Psoas muscle (tissue), 8 donors: ENCODE data around the gene SPEG. TPM values are rescaled to one million over a fixed set of nuclear protein-coding genes. Genes with fewer than 3 reads are reported as not detected.

Experiments used
- ATAC-seq, 4 donors: fragments of 200-7000 bp; cut with Tn5 transposase; one replicate each; pipeline ENCODE4 v1.9.1; 2020; ENCODE audit warnings: moderate library complexity in 3 of 4, mild to moderate bottlenecking in 2 of 4
- DNase-seq, 2 donors: peaks; one replicate each; pipeline ENCODE4 v3.0.0-alpha.2; 2020
- H3K27ac ChIP-seq: fragments of 200-600 bp; one replicate; pipeline ENCODE4 v1.8.0; 2022
- H3K27me3 ChIP-seq, 3 donors: fragments of 200-600 bp in 1 of 3; one replicate each; pipeline versions ENCODE4 v1.6.1 to v1.8.0; 2013 to 2022; ENCODE audit warnings: low read length in 2 of 3, mild to moderate bottlenecking in 2 of 3, moderate library complexity in 1 of 3; ENCODE audit not compliant: insufficient read depth in 3 of 3
- H3K36me3 ChIP-seq, 2 donors: fragments of 200-600 bp in 1 of 2; one replicate each; pipeline versions ENCODE4 v1.6.1 to v1.8.0; 2013 to 2022; ENCODE audit warnings: low read depth in 1 of 2, mild to moderate bottlenecking in 1 of 2, moderate library complexity in 1 of 2; ENCODE audit not compliant: insufficient read depth in 1 of 2
- H3K4me1 ChIP-seq: fragments of 200-600 bp; one replicate; pipeline ENCODE4 v1.8.0; 2022
- H3K4me3 ChIP-seq: fragments of 200-600 bp; one replicate; pipeline ENCODE4 v1.8.0; 2022; ENCODE audit warnings: mild to moderate bottlenecking
- H3K9me3 ChIP-seq: fragments of 200-600 bp; one replicate; pipeline ENCODE4 v1.8.0; 2022
- WGBS, 3 donors: extraction: QIAGEN DNeasy Blood & Tissue Kit; methylation state at CpG; one replicate each; pipeline versions ENCODE4 v1.1.6 to v1.1.7; 2013; 5-methylcytosine and 5-hydroxymethylcytosine counted together
- intact Hi-C, 2 donors: fragments of 100-400 bp; cut with DNase I; formaldehyde crosslinking; loops; one replicate each; pipeline versions ENCODE4 v1.11.0 to v1.14.2; 2022
- polyA plus RNA-seq, 3 donors: library from polyadenylated mRNA; stranded (reverse); fragments of 200-250 nt; gene quantifications; one replicate each; pipeline ENCODE4 v1.2.3, GENCODE V29; 2013
- total RNA-seq, 4 donors: library from RNA; stranded (reverse); fragmentation: NEBNext Ultra II Directional in 2 of 4; extraction: Animal tissue kit (Norgen Biotek cat#: 25700) in 2 of 4; gene quantifications; one replicate each; pipeline versions ENCODE4 v1.2.1 to v1.2.4, GENCODE V29; 2021 to 2023
- TF ChIP-seq, protein P1 (sequence below): fragments of 200-600 bp; IDR thresholded peaks from one replicate; pipeline ENCODE4 v1.8.0; 2022; ENCODE audit warnings: antibody characterized with exemption
- donor health status: healthy with polysubstance abuse.
- donor health status: DM: no; HTN: no; CAD: no; lungs with moderate emphysema.
- donor health status: Bipolar disorder and iron deficiency.
- donor health status: healthy.
- donor health status: DM: yes; HTN: yes; CAD: no.
- donor health status: DM: no; HTN: no; CAD: no.
- donor health status: DM: no; HTN: no; CAD: no.
- donor health status: DM: yes; HTN: yes; CAD: no.

The SPEG gene
- total and polyA plus RNA-seq, 7 donors, result 34.8 to 419 (median 239) TPM

GRCh38 chr2:219429958-219430606 lies 4.6 kb upstream of the SPEG start:
- DNase-seq (no peak), ATAC-seq (peak; percentile 2 to 4 (median 2))
- no peak overlapping the region for H3K4me3 ChIP-seq
- WGBS, 3 donors, result 70 to 90% (median 72%) methylated on average over 7 of the region's 7 CpGs
- H3K9me3 ChIP-seq, result no peaks in the 10 kb centered on the region
- intact Hi-C loops, result no loop called here
- H3K27ac ChIP-seq, result peak overlapping the region; percentile 99
- TF ChIP-seq, protein P1, sequence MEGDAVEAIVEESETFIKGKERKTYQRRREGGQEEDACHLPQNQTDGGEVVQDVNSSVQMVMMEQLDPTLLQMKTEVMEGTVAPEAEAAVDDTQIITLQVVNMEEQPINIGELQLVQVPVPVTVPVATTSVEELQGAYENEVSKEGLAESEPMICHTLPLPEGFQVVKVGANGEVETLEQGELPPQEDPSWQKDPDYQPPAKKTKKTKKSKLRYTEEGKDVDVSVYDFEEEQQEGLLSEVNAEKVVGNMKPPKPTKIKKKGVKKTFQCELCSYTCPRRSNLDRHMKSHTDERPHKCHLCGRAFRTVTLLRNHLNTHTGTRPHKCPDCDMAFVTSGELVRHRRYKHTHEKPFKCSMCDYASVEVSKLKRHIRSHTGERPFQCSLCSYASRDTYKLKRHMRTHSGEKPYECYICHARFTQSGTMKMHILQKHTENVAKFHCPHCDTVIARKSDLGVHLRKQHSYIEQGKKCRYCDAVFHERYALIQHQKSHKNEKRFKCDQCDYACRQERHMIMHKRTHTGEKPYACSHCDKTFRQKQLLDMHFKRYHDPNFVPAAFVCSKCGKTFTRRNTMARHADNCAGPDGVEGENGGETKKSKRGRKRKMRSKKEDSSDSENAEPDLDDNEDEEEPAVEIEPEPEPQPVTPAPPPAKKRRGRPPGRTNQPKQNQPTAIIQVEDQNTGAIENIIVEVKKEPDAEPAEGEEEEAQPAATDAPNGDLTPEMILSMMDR, result no peak
- H3K36me3 ChIP-seq, result peaks cover 0 to 23% of the 10 kb centered on the region in 2 donors
- peaks cover 17% of the 10 kb centered on the region for H3K4me1 ChIP-seq
- H3K27me3 ChIP-seq, result no peaks in the 10 kb centered on the region

GRCh38 chr2:219430633-219431615 lies 3.7 kb upstream of the SPEG start:
- TF ChIP-seq, protein P1, result peak; percentile 20
- WGBS, 3 donors, result 25 to 32% (median 29%) methylated on average over 9 of the region's 9 CpGs
- intact Hi-C loops, result no loop called here
- DNase-seq (peak; percentile 80 to 92), ATAC-seq (peak; percentile 63 to 74 (median 70))
- H3K36me3 ChIP-seq, result peaks cover 0 to 15% of the 10 kb centered on the region in 2 donors
- peak overlapping the region; percentile 99 for H3K27ac ChIP-seq
- H3K4me3 ChIP-seq, result no peak overlapping the region
- H3K27me3 ChIP-seq, result no peaks in the 10 kb centered on the region
- H3K9me3 ChIP-seq, result no peaks in the 10 kb centered on the region
- H3K4me1 ChIP-seq, result peaks cover 22% of the 10 kb centered on the region

DNA sequence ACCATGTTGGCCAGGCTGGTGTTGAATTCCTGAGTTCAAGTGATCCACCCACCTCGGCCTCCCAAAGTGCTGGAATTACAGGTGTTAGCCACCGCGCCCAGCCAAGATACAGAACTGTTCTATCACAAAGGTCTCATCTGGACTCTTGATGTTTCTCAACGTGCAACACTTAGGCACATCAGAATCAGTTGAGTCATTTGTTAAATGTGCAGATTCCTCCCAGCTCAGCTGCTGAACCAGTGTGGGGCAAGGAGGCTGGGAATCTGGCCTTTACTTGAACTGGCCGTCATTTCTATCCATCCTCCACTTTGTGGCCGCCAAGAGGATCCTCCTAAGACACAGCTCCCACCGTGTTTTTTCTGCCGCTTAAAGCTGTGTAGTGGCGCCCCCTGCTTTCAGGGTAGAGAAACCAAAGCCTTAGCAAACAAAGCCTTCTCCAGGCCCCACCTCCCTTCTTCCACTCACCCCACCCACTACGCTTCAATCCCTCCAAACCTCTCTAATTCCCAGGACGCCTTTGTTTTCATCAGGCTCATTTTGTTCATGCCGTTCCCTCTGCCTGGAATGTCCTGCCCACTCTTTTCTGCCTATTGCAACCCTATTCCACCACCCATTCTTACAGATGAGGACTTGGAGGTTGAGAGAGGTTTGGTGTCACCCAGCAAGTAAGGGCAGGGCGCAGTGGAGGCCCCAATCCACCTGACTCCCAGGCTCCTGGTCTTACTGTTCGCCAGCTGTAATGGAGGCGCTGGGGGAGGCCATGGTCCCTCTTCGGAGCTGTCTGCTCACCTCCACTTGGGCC lies 776 bp upstream of the SPEG start:
- intact Hi-C loops, result loop anchor here (2.0 kb wide), 2 partner anchors 29 to 31 kb away; no protein-coding TSS in a partner anchor
- ATAC-seq (peak; percentile 28 to 46 (median 43)), DNase-seq (peak; percentile 65 to 83)
- 34 to 55% (median 38%) methylated on average over 16 of the region's 16 CpGs for whole genome bisulfite sequencing, 3 donors
- Histone ChIP-seq H3K9me3 (no peaks in the 10 kb centered on the region), H3K4me3 (peak overlapping the region; percentile 70), H3K4me1 (peaks cover 46% of the 10 kb centered on the region), H3K36me3 (no peaks in the 10 kb centered on the region), H3K27ac (peak overlapping the region; percentile 92), H3K27me3 (no peaks in the 10 kb centered on the region)
- TF ChIP-seq, protein P1, result peak; percentile 41

DNA sequence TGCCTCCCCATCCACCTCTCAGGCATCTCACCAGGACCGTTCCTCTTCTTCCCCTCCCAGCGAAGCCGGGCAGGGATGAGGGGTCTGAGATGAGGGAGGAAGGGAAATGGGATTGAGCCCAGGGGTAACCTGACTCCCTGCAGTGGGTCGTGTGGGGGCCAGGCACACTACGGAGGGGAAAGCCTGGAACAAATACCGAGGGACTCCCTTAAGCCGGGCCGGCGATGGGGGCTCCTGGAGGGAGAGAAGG lies 250 bp upstream of the SPEG start:
- intact Hi-C loops, result loop anchor here (2.0 kb wide), 2 partner anchors 30 to 32 kb away; no protein-coding TSS in a partner anchor
- TF ChIP-seq, protein P1, result no peak
- no peak for DNase-seq
- Histone ChIP-seq H3K4me1 (peaks cover 51% of the 10 kb centered on the region), H3K27ac (peak overlapping the region; percentile 92), H3K4me3 (peak overlapping the region; percentile 70), H3K9me3 (no peaks in the 10 kb centered on the region), H3K27me3 (no peaks in the 10 kb centered on the region), H3K36me3 (no peaks in the 10 kb centered on the region)
- WGBS, 3 donors, result 1 to 15% (median 8%) methylated on average over 6 to 9 of the region's 9 CpGs
- ATAC-seq, result no peak
